Lower leg skin (tissue), 4 donors: ENCODE results near the gene IGSF10. TPM values are rescaled to one million over a fixed set of nuclear protein-coding genes. Genes with fewer than 3 reads are reported as not detected.

Experiments
- DNase-seq, 2 donors: peaks; one replicate each; pipeline ENCODE4 v3.0.0-alpha.2; 2019; ENCODE audit warnings: low spot score in 2 of 2
- H3K4me3 ChIP-seq: fragments of 200-600 bp; sonication (generic); 2 replicates; pipeline ENCODE4 v1.5.1; 2017; ENCODE audit warnings: mild to moderate bottlenecking, low read depth; ENCODE audit not compliant: poor library complexity, severe bottlenecking
- POLR2A ChIP-seq, 2 donors: fragments of 450-650 bp; IDR thresholded peaks; one replicate each; pipeline ENCODE4 v1.6.1; 2016 to 2017; ENCODE audit warnings: antibody characterized with exemption in 2 of 2, mild to moderate bottlenecking in 1 of 2, moderate library complexity in 1 of 2
- WGBS, 2 donors: methylation state at CpG; one replicate each; pipeline ENCODE4 v1.1.5; 2018; 5-methylcytosine and 5-hydroxymethylcytosine counted together
- intact Hi-C: fragments of 100-400 bp; cut with DNase I; formaldehyde crosslinking; loops from one replicate; pipeline ENCODE4 v1.15.0; 2023; ENCODE audit warnings: low total_unique reads
- total RNA-seq, 4 donors: library from RNA; depleted of rRNA; stranded (reverse); fragments of >200 nt; gene quantifications; one replicate each; pipeline ENCODE4 v1.1.0, GENCODE V29; 2016
- TF ChIP-seq, protein P1 (sequence below), 3 donors: fragments of 450-650 bp; IDR thresholded peaks; one replicate each; pipeline ENCODE4 v1.5.1; 2016; ENCODE audit warnings: antibody characterized with exemption in 3 of 3, mild to moderate bottlenecking in 3 of 3, moderate library complexity in 2 of 3

The IGSF10 gene
- total RNA-seq, 4 donors from 2014 or later = 0.67 to 3.3 (median 2.1) TPM

DNA sequence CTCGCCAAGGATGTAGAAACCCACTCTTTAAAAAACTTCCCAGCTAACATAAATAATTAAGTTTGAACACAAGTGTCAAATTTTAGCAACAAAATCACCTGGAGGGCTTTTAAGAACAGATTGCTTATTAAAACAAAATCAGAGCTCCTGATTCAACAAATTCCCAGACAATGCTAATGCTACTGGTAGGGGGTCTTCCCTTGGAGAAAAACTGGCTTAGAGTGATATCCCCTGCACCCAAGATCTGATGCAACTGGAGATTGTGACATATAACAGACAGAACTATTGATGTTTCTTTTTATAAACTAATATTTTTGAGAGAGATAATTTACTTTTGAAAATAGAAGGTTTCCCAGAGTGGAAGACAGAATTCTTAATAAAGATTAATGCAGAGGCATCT, 19.9 kb downstream of the IGSF10 start:
- WGBS, 2 donors = 79 to 97% methylated on average over 1 of the region's 1 CpG
- TF ChIP-seq, protein P1, sequence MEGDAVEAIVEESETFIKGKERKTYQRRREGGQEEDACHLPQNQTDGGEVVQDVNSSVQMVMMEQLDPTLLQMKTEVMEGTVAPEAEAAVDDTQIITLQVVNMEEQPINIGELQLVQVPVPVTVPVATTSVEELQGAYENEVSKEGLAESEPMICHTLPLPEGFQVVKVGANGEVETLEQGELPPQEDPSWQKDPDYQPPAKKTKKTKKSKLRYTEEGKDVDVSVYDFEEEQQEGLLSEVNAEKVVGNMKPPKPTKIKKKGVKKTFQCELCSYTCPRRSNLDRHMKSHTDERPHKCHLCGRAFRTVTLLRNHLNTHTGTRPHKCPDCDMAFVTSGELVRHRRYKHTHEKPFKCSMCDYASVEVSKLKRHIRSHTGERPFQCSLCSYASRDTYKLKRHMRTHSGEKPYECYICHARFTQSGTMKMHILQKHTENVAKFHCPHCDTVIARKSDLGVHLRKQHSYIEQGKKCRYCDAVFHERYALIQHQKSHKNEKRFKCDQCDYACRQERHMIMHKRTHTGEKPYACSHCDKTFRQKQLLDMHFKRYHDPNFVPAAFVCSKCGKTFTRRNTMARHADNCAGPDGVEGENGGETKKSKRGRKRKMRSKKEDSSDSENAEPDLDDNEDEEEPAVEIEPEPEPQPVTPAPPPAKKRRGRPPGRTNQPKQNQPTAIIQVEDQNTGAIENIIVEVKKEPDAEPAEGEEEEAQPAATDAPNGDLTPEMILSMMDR (IDR thresholded peaks at IDR 0.05) = no peak
- no peak for TF ChIP-seq POLR2A (IDR thresholded peaks at IDR 0.05)
- intact Hi-C loops = loop anchor here (10.0 kb wide), 1 partner anchor 474 kb away; no protein-coding TSS in a partner anchor
- no peak for DNase-seq
- H3K4me3 ChIP-seq = no peak overlapping the region

DNA sequence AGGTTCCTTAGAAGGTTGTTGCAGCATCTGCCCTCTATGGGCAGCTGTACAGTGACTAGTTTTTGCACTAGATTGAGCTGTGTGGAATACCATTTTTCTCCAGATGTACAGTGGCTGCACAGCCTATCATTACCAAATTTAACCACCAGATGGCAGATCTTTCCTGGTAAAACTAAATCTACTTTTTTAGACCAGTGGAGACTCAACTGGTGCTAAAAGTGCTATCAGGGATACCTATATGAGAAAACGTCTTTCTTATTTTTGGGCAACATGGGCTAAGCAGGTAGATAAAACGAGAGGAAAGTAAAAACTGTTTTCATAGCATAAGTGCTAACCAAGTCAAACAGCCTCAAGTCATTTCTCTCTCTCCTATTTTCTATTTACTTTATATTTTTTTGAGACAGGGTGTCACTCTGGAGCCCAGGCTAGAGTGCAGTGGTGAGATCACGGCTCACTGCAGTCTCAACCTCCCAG, 21.2 kb downstream of the IGSF10 start:
- H3K4me3 ChIP-seq = no peak overlapping the region
- WGBS, 2 donors = 38% methylated on average over 3 of the region's 3 CpGs
- no peak for TF ChIP-seq POLR2A (IDR thresholded peaks at IDR 0.05)
- TF ChIP-seq, protein P1 (IDR thresholded peaks at IDR 0.05) = peak in 1 of 3 donors; percentile 17
- intact Hi-C loops = loop anchor here (10.0 kb wide), 1 partner anchor 475 kb away; no protein-coding TSS in a partner anchor
- DNase-seq = peak in 1 of 2 donors; percentile 34

DNA sequence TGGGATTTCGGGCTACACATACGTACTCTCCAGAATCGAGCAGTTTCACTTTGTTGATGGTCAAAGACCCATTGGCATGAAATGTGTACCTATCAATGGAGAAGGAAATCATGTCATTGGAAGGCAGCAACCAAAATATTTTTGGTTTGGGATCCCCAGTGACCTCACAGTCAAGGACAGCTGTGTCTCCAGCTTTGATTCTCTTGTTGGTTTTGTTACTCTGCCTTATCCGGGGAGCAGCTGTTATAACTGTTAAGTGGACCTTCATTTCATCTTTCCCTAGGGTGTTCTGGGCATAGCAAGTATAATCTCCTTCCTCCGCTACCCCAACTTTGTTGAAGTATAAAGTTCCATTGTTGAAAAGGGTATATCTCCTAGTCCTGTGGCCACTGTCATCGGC, 23.0 kb downstream of the IGSF10 start:
- DNase-seq = no peak
- H3K4me3 ChIP-seq = no peak overlapping the region
- WGBS, 2 donors = 96 to 97% methylated on average over 6 of the region's 6 CpGs
- TF ChIP-seq, protein P1 (IDR thresholded peaks at IDR 0.05) = no peak
- intact Hi-C loops = no loop called here

DNA sequence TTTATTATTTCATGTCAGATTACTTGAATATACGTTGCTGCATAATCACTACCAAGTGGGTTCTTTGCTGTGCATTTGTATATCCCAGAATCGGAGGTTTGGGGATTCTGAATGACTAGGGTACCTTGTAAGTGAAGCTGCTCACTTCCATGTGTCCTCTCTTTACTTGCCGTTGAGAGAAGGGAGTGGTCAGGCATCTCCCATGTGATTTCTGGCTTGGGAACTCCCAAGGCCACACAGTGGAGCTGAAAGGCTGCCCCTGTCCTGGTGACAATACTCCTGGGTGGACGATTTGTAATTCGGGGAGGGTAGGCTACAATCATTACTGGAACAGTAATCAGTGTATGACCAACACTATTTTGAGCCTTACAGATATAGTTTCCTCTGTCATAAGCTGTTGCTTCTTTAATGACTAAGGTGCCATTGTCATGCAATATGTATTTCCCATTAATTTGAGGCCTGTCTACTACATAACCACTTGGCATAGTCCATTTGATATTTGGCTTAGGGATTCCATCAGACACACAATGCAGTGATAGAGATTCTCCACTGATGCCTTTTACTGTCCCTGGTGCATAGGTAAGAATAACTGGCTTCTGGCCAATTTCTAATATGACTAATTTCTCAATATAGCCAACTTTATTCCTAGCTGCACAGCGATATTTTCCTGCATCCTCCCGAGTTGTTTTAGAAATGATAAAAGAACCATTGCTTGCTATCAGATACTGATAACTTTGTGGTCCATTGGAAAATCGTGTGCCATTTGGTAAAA, 24.0 kb downstream of the IGSF10 start:
- DNase-seq = no peak
- intact Hi-C loops = no loop called here
- WGBS, 2 donors = 63 to 75% methylated on average over 8 of the region's 8 CpGs
- TF ChIP-seq POLR2A (IDR thresholded peaks at IDR 0.05) = no peak
- TF ChIP-seq, protein P1 (IDR thresholded peaks at IDR 0.05) = no peak
- no peak overlapping the region for H3K4me3 ChIP-seq

DNA sequence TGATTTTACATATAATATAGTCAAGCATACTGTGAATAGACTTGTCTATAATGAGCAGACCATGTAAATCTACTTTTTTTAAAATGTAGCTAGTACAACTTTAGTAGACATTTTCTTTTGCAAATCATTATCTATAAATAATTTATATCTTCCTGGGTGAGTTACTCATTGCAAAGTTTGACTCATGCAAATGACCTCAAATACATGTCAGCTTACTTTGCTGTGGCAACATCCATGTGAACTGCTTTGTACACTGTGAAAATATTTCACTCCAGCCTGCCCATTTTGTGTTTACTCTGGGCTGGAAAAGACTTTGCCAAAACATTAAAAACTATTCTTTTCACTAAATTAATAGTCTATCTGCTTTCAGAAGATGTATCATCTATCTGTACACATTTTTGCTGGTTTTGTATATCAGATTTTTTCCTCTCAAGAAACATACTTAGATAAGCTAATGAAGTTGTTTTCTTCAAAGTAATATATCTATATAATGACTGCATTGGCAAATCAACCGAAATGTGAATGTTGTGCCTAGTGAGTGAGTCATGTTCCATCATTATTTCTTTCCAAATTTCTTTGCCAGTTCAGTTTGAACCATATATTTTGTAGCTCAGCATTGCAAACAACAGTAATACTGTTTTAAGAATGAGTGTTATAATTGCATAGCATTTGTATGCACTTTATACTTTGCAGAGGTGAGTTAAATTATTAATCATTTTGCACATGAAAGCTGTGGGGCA, 26.5 kb downstream of the IGSF10 start:
- intact Hi-C loops = no loop called here
- TF ChIP-seq POLR2A (IDR thresholded peaks at IDR 0.05) = no peak
- TF ChIP-seq, protein P1 (IDR thresholded peaks at IDR 0.05) = no peak
- H3K4me3 ChIP-seq = no peak overlapping the region
- WGBS, 2 donors = 27 to 31% methylated on average over 1 of the region's 1 CpG
- DNase-seq = no peak
